ENCODE results near the gene CGA.

DNA sequence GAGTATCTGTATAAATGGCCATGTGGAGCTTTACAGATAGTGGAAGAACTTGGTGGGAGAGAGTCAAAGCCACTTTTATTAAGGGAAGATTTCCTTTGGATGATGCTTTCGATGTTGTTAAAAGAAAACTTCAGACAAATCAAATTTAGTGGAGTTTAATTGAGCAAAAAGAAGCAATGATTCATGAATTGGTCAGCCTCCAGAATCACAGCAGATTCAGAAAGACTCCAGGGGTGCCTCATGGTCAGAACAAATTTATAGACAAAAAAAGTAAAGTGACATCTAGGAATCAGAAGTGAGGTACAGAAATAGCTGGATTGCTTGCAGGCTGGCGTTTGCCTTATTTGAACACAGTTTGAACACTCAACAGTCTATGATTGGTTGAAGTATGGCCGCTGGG is 5.3 kb upstream of the CGA start:
- TF ChIP-seq POLR2A (IDR thresholded peaks at IDR 0.05): no peak
- TF ChIP-seq, protein P1, sequence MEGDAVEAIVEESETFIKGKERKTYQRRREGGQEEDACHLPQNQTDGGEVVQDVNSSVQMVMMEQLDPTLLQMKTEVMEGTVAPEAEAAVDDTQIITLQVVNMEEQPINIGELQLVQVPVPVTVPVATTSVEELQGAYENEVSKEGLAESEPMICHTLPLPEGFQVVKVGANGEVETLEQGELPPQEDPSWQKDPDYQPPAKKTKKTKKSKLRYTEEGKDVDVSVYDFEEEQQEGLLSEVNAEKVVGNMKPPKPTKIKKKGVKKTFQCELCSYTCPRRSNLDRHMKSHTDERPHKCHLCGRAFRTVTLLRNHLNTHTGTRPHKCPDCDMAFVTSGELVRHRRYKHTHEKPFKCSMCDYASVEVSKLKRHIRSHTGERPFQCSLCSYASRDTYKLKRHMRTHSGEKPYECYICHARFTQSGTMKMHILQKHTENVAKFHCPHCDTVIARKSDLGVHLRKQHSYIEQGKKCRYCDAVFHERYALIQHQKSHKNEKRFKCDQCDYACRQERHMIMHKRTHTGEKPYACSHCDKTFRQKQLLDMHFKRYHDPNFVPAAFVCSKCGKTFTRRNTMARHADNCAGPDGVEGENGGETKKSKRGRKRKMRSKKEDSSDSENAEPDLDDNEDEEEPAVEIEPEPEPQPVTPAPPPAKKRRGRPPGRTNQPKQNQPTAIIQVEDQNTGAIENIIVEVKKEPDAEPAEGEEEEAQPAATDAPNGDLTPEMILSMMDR (IDR thresholded peaks at IDR 0.05): no peak
- no peak for TF ChIP-seq POLR2AphosphoS5 (IDR thresholded peaks at IDR 0.05)
- TF ChIP-seq EP300 (IDR thresholded peaks at IDR 0.05): no peak
